ENCODE results near the gene GAB1.
A peak's percentile ranks its signal among the peaks of the same experiment; 100 is the strongest.

The GAB1 gene

DNA sequence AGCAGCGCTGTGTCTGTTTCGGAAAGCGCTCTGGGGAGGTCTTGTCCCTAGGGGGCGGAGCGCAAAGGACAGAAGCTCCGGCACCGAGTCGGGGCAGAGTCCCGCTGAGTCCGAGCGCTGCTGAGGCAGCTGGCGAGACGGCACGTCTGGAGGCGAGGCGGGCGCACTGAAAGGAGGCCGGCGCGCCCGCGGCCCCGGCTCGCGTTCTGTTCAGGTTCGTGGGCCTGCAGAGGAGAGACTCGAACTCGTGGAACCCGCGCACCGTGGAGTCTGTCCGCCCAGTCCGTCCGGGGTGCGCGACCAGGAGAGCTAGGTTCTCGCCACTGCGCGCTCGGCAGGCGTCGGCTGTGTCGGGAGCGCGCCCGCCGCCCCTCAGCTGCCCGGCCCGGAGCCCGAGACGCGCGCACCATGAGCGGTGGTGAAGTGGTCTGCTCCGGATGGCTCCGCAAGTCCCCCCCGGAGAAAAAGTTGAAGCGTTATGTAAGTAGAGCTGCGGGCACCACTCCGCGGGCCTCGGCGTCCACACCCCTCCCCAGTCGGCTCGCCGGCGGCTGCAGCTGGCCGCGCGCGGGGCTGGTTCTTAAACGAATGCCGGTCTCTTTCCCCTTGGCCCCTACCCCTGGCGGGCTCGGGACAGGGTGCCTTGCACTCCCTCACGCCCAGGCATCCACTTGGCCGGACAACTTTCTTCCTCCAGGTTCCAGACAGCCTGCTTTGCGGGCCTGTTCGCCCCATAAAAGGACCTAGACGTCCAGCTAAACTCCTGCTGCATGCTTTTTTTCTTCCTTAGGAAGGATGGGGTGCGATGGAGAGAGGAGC is at the start of gene GAB1:
Gene GAB1, plus strand, starts transcription at position 96 of the 819 bp plus-strand sequence. Its CDS starts 313 bp downstream, at position 409.
- Mint-ChIP-seq H3K4me1 (peaks cover 5% of the 10 kb centered on the region), H3K9me3 (no peaks in the 10 kb centered on the region), H3K36me3 (ENCODE audit: low read depth) (no peaks in the 10 kb centered on the region), H3K27ac (no peak within 1 kb of the TSS), H3K4me3 (peak within 1 kb of the TSS; percentile 82), H3K27me3 (peaks cover 44% of the 10 kb centered on the region)
- peak; percentile 76 for ATAC-seq
- peak; percentile 59 for DNase-seq

DNA sequence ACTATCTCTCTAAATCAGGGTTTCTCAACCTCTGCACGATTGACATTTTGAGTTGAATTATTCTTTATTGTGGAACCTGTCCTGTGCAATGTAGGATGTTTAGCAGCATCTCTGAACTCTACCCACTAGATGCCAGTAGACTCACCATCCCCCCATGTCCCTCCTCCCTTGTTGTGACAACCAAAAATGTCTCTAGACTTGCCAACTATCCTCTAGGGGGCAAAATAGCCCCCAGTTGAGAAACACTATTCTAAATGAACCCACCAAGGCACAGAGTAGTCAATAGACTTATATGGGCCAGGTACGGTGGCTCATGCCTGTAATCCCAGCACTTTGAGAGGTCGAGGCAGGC is 49.1 kb upstream of the GAB1 start:
- H3K27me3 Mint-ChIP-seq = peaks cover 4% of the 10 kb centered on the region
- DNase-seq (no peak), ATAC-seq (no peak)
- H3K27ac Mint-ChIP-seq = no peak overlapping the region
- H3K4me1 Mint-ChIP-seq = no peaks in the 10 kb centered on the region
- no peak overlapping the region for H3K4me3 Mint-ChIP-seq
- H3K9me3 Mint-ChIP-seq = no peaks in the 10 kb centered on the region
- H3K36me3 Mint-ChIP-seq (ENCODE audit: low read depth) = no peaks in the 10 kb centered on the region

DNA sequence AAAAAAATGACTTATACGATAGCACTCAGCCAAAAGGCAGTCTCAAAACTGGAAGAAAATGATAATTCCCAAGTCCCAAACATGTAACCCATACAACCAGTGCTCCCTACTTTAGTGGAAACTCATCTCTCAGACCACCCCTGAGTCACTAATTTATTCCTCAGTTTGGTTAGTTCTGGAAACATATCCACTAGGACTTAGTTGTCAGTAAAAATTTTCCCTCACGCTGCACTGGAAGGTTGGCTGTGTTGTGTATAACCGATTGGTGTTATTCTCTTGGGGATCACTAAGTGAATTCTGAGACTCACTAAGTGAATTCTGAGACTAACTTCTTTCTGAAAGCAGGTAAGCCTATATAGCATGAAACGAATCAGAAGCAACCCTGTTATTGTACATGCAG is 48.5 kb upstream of the GAB1 start:
- DNase-seq (no peak), ATAC-seq (no peak)
- H3K9me3 Mint-ChIP-seq = no peaks in the 10 kb centered on the region
- no peaks in the 10 kb centered on the region for H3K4me1 Mint-ChIP-seq
- no peak overlapping the region for H3K27ac Mint-ChIP-seq
- H3K4me3 Mint-ChIP-seq = no peak overlapping the region
- H3K27me3 Mint-ChIP-seq = peaks cover 2% of the 10 kb centered on the region
- no peaks in the 10 kb centered on the region for H3K36me3 Mint-ChIP-seq (ENCODE audit: low read depth)

DNA sequence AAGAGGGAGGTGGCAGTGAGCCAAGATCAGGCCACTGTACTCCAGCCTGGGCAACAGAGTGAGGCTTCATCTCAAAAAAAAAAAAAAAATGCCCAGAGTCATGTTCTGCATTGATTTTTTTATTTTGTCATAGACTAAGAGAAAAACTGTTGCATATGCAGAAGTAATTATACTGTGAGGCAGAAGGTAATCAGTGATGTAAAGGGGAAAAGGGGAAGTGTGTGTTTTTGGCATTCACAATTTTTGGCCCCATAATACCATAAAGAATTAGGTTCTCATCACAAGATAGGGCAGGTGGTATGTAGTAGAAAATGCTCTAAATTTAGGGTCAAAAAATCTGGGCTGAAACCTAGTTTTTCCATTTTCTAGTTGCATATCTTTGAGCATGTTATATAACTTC is 47.3 kb upstream of the GAB1 start:
- ATAC-seq = no peak
- Mint-ChIP-seq H3K27me3 (peaks cover 2% of the 10 kb centered on the region), H3K4me1 (no peaks in the 10 kb centered on the region), H3K36me3 (ENCODE audit: low read depth) (no peaks in the 10 kb centered on the region), H3K4me3 (no peak overlapping the region), H3K9me3 (no peaks in the 10 kb centered on the region), H3K27ac (no peak overlapping the region)
- DNase-seq = no peak

DNA sequence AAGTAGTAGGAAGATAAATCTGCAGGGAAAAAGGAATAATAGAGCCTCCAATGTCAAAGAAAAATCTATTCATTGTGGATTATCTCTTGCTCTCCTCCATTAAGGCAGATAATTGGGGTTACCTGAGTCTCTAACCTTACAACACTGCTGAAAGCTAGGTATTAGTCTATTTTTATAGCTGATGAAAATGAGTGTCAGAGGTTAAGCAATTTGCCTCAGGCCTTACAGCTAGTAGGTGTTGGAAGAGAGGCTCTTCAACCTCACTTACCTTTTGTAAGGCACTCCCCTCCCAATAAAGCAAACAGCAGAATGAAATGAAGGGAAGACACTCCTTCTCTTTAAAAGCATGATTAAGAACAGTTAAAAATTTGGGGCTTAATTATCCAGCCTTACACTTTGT is 45.4 kb upstream of the GAB1 start:
- Mint-ChIP-seq H3K4me3 (no peak overlapping the region), H3K27ac (no peak overlapping the region), H3K9me3 (no peaks in the 10 kb centered on the region), H3K27me3 (no peaks in the 10 kb centered on the region), H3K4me1 (no peaks in the 10 kb centered on the region), H3K36me3 (ENCODE audit: low read depth) (no peaks in the 10 kb centered on the region)
- DNase-seq = no peak
- ATAC-seq = no peak

DNA sequence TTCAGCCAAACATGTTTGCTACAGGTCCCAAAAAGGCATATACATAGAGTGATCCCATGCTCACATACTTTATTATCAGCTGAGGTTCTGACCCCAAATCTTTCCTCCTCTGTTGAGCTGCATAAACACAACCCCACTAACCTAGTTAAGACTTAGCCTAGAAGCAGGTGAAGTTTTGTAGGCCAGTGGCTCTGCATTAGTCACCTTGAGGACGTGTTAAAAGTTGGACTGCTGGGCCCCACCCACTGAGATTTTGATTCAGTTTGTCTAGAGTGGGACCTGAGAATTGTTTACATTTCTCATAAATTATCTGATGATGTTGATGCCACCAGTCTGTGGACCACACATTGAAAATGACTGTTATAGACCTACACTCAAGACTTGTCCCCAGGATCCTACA is 43.8 kb upstream of the GAB1 start:
- H3K27ac Mint-ChIP-seq = no peak overlapping the region

DNA sequence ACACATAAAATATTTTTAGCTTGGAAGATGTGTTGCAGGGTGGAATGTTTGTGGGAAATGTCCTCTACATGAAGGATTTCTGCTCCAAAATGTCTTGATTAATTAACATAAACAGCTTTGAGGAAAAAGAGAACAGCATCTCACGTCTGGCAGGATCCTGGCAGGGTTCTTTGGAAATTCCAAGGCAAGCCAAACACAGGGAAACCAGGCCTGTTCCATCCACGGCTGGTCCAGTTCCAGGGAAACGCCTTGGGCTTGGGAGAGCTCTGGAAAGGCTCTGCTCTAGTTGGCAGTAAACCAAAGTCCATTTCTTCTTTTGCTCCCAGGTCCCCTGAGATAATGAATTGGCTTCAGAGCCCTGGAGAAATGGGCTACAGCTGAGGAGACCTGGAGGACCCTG is 42.4 kb upstream of the GAB1 start:
- no peaks in the 10 kb centered on the region for H3K9me3 Mint-ChIP-seq
- H3K27me3 Mint-ChIP-seq = peaks cover 3% of the 10 kb centered on the region
- H3K36me3 Mint-ChIP-seq (ENCODE audit: low read depth) = no peaks in the 10 kb centered on the region
- H3K27ac Mint-ChIP-seq = no peak overlapping the region
- no peak for ATAC-seq
- no peak overlapping the region for H3K4me3 Mint-ChIP-seq
- H3K4me1 Mint-ChIP-seq = no peaks in the 10 kb centered on the region
- no peak for DNase-seq

More for the DNA sequence above, 43.8 kb upstream of the GAB1 start:
- ATAC-seq (no peak), DNase-seq (no peak)
- no peaks in the 10 kb centered on the region for H3K4me1 Mint-ChIP-seq
- no peaks in the 10 kb centered on the region for H3K27me3 Mint-ChIP-seq
- no peaks in the 10 kb centered on the region for H3K9me3 Mint-ChIP-seq
- no peaks in the 10 kb centered on the region for H3K36me3 Mint-ChIP-seq (ENCODE audit: low read depth)
- no peak overlapping the region for H3K4me3 Mint-ChIP-seq

DNA sequence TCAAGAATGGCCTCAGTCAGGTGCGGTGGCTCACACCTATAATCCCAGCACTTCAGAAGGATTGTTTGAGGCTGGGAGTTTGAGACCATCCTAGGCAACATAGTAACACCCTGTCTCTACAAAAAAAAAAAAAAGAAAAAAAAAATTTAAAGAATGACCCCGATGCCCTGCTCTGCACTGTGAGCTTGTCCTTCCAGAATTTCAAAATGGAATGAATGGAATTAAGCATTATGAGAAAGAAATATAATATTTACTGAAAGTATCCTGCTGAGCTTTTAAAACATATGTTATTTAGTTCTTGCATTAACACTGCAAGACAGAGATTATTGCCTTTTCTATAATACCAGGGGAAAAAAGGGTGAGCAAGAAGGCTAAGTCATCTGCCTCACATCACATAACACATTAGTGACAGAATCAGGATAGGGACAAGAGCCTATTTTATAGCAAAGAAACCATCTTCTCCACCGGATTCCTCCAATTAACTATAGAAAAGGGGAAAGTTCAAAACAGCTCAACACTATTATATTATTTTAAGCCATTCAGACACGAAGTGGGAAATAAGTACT is 41.9 kb upstream of the GAB1 start:
- no peaks in the 10 kb centered on the region for H3K9me3 Mint-ChIP-seq
- no peaks in the 10 kb centered on the region for H3K4me1 Mint-ChIP-seq
- H3K4me3 Mint-ChIP-seq = no peak overlapping the region
- no peak overlapping the region for H3K27ac Mint-ChIP-seq
- no peak for DNase-seq
- no peaks in the 10 kb centered on the region for H3K36me3 Mint-ChIP-seq (ENCODE audit: low read depth)
- H3K27me3 Mint-ChIP-seq = peaks cover 6% of the 10 kb centered on the region
- no peak for ATAC-seq

DNA sequence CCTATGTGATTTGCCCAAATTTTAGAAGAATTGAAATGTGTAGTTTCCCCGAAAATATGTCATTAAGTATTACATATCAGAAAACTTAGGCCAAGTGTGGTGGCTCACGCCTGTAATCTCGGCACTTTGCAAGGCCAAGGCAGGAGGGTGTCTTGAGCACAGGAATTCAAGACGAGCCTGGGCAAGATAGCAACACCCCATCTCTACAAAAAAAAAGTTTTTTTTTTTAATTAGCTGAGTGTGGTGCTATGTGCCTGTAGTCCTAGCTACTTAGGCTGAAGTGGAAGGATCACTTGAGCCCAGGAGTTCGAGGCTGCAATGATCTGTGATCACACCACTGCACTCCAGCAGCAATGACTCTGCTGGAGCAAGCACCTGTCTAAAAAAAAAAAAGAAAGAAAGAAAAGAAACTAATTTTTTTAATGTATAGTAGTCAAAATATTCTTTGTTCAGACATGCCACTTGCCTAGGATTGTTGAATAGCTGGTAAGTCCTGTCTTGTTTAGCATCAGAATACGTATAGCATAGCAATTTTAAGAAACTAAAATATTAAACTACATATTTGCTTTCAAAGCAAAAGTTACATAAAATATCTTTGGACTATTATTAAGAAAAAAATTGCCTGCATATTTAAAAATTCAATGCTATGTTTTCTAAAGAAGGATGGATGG is 40.1 kb upstream of the GAB1 start:
- Mint-ChIP-seq H3K9me3 (no peaks in the 10 kb centered on the region), H3K27me3 (peaks cover 9% of the 10 kb centered on the region), H3K4me1 (no peaks in the 10 kb centered on the region), H3K27ac (no peak overlapping the region), H3K4me3 (no peak overlapping the region), H3K36me3 (ENCODE audit: low read depth) (no peaks in the 10 kb centered on the region)
- DNase-seq (no peak), ATAC-seq (no peak)

DNA sequence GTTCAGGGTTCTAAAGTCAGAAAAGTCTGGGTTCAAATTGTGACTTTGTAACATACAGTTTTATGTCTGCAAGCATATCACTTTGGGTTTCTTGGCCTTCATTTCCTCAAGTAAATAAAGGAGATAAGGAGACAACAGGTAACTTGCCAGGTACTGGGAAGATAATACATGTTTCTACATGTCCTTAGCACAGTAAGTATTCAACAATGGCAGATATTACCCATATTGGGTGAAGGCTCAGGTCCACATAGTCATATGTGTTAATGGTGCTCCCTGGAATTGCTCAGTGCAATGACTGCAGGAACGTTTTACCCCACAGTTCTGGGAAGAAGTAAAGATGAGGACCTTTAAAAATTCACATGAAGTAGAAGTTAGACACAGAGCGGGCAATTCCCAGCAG is 35.8 kb upstream of the GAB1 start:
- no peak overlapping the region for H3K27ac Mint-ChIP-seq
- H3K4me3 Mint-ChIP-seq = no peak overlapping the region
- peaks cover 9% of the 10 kb centered on the region for H3K27me3 Mint-ChIP-seq
- H3K9me3 Mint-ChIP-seq = no peaks in the 10 kb centered on the region
- DNase-seq = no peak
- no peaks in the 10 kb centered on the region for H3K4me1 Mint-ChIP-seq
- H3K36me3 Mint-ChIP-seq (ENCODE audit: low read depth) = no peaks in the 10 kb centered on the region
- ATAC-seq = no peak

DNA sequence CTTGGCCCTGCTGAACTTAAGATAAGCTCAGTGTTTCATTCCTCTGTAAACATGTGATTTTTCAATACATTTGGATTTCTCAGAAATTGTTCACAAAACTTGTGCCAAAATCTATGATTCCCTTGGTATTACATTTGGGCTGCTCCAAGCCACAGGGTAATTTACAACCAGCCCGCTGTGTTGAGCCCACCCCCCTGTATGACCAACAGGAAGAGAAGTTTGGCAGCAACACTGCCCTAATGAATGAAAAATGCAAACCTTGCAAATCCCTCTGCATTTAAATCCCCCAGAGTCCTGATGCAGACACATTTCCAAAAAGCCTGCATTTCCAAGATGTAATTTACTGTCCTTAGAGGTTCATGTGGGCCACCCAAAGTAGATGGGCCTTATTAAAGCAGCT is 34.1 kb upstream of the GAB1 start:
- no peaks in the 10 kb centered on the region for H3K4me1 Mint-ChIP-seq
- no peak for ATAC-seq
- no peak for DNase-seq
- no peak overlapping the region for H3K4me3 Mint-ChIP-seq
- no peak overlapping the region for H3K27ac Mint-ChIP-seq
- H3K27me3 Mint-ChIP-seq = peaks cover 9% of the 10 kb centered on the region
- no peaks in the 10 kb centered on the region for H3K9me3 Mint-ChIP-seq
- no peaks in the 10 kb centered on the region for H3K36me3 Mint-ChIP-seq (ENCODE audit: low read depth)

DNA sequence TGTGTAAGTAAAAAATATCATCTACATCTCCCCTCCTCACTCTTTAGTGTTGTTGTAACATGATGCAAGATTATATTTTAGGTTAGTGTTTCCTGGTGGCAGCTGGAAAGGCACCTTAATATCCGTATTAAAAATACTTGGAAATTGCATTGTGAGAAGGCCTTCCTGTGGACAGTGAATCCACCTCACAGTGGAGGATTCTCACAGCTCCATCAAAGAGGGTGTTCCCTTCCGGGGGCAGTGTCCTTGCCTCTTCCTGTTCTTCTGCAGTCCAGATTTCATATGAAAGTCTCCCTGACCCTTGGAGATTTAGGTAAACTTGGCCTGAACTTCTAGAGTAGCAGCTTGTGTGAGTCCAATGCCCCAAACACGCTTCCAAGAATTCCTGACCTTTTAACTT is 29.9 kb upstream of the GAB1 start:
- ATAC-seq (no peak), DNase-seq (no peak)
- H3K27me3 Mint-ChIP-seq = no peaks in the 10 kb centered on the region
- no peak overlapping the region for H3K4me3 Mint-ChIP-seq
- H3K36me3 Mint-ChIP-seq (ENCODE audit: low read depth) = no peaks in the 10 kb centered on the region
- H3K4me1 Mint-ChIP-seq = no peaks in the 10 kb centered on the region
- H3K27ac Mint-ChIP-seq = no peak overlapping the region
- no peaks in the 10 kb centered on the region for H3K9me3 Mint-ChIP-seq

DNA sequence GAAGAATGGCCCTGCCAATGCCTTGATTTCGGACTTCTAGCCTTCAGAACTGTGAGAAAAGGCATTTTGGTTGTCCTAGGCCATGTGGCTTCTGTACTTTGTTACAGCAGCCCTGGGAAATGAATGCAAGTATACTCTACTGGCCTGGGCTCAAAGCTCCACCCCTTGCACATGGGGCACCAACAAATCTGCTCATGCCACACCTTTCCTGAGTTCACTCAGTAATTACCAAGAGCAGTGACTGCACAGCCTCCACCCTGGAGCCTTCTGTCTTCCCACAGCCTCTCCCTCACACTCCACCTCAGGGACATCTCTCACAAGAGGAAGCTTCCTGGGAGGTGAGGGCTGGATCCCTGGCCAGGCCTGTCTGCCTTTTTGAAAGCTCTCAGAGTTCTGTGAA is 29.1 kb upstream of the GAB1 start:
- no peaks in the 10 kb centered on the region for H3K27me3 Mint-ChIP-seq
- no peak for DNase-seq
- no peak overlapping the region for H3K4me3 Mint-ChIP-seq
- ATAC-seq = no peak
- H3K27ac Mint-ChIP-seq = no peak overlapping the region
- no peaks in the 10 kb centered on the region for H3K4me1 Mint-ChIP-seq
- H3K36me3 Mint-ChIP-seq (ENCODE audit: low read depth) = no peaks in the 10 kb centered on the region
- no peaks in the 10 kb centered on the region for H3K9me3 Mint-ChIP-seq

DNA sequence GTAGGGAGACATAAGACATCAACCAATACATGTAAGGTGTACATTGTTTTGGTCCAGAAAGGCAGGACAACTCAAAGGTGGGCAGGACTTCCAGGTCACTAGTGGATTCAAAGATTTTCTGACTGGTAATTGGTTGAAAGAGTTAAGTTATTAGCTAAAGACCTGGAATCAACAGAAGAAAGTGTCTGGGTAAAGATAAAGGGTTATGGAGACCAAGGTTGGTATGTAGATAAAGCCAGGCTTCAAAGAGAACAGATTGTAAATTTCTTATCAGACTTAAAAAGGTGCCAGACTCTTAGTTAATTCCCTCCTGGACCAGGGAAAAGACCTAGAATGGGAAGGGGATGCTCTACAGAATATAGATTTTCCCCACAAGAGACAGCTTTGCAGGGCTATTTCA is 28.3 kb upstream of the GAB1 start:
- Mint-ChIP-seq H3K36me3 (ENCODE audit: low read depth) (no peaks in the 10 kb centered on the region), H3K27me3 (no peaks in the 10 kb centered on the region), H3K4me1 (no peaks in the 10 kb centered on the region), H3K4me3 (no peak overlapping the region), H3K9me3 (no peaks in the 10 kb centered on the region), H3K27ac (no peak overlapping the region)
- DNase-seq (no peak), ATAC-seq (no peak)

DNA sequence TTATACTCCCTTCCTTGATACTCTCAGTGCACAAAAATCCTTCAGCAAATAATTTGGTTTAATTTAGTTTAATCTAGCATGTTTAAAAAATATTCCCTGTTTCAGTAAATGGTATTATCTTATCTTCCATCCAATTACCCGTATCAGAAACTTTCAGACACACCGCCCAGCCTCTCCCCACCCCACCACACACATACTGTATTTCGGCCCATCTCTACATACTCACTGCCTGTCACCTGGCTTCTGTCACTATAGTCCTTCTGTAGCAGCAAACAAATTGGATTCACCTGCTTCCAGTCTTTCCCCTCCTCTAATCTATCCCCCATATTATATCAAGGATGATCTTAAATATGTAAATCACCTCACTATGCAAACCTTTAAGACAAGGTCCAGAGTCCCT is 24.8 kb upstream of the GAB1 start:
- Mint-ChIP-seq H3K36me3 (ENCODE audit: low read depth) (no peaks in the 10 kb centered on the region), H3K27ac (no peak overlapping the region), H3K9me3 (no peaks in the 10 kb centered on the region), H3K27me3 (no peaks in the 10 kb centered on the region), H3K4me3 (no peak overlapping the region), H3K4me1 (no peaks in the 10 kb centered on the region)
- ATAC-seq (no peak), DNase-seq (no peak)
